HG02840 (cell line): ENCODE data around the gene TLE5.
"Not testable (repeated sequence)": the region's sequence is repeated elsewhere in the genome, so short reads cannot be mapped to it uniquely, and the experiment has no call there.

Source experiments
- ATAC-seq: cut with Tn5 transposase; IDR thresholded peaks from one replicate; pipeline ENCODE4 v1.9.1; 2021; ENCODE audit warnings: mild to moderate bottlenecking, moderate library complexity, moderate number of reproducible peaks; ENCODE audit not compliant: unreplicated experiment, low FRiP score

The TLE5 gene

DNA sequence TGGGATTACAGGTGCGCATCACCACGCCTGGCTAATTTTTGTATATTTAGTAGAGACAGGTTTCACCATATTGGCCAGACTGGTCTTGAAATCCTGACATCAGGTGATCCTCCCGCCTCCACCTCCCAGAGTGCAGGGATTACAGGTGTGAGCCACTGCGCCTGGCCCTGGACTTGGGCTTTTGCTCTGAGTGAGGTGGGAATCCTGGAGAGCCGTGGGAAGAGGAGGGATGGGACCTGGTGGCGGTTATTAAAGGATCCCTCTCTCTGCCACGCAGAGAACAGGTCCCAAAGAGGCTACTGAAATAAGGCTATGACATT is 1.7 kb upstream of the TLE5 start:
- ATAC-seq = no peak

DNA sequence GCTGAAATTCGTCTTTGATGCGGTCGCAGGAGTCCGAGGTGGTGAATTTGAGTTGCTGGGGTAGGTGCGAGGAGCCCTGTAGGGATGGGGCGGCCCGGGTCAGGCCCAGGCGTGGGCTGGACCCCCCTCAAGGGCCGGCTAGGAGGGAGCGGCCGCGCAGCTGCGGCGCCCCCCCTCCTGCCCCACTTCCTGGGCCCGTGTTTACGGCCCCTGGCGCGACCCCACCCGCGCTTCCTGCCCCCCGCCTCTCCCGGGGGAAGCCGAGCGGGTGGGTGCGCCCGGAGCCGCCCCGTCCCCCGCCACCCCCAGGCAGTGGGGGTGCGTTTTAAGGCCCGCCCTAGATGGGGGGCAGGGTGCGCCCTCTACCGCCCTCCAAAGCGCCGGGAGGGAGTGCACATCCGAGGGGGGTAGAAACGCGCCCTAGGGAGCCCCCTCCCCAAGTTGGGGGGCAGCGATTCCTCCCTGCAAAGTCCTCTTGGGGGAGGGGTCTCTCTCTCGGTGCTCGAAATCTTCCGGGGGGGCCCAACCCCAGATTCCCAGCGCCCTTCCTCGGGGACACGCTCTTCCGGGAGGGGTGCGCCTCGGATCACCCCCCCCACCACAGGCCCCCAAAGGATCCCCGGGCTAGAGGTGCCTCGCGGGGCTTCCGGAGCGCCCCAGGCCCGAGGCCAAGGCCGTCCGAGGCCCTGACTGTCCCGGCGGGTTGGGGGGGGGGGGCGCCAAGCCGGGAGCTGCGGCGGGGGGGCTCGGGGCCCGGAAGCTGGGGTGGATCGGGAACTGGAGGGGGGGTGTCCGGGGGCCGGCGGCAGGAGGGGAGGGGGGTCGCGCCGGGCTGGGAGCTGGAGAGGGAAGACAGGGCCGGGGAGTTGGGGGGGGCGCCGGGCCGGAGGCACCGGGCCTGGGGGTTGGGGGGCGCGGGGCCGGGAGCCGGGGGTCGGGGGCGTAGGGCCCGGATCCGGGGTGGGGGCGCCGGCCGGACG is 823 bp downstream of the TLE5 start:
- no peak for ATAC-seq

DNA sequence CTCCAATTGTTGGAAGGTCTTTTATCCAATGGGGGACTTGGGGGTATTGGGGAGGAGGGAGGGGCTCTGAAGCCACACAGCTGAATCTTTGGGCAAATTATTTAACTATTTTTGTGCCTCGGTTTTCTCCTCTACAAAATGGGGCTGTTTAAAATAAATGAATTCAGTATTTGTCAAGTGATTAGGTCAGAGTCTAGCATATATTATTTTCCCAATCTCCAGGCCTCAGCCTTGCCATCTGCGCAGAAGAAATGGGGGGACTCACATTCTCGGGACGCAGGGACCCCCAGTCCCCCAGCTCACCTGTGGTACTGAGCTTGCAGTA is 1.5 kb downstream of the TLE5 start:
- ATAC-seq = no peak

DNA sequence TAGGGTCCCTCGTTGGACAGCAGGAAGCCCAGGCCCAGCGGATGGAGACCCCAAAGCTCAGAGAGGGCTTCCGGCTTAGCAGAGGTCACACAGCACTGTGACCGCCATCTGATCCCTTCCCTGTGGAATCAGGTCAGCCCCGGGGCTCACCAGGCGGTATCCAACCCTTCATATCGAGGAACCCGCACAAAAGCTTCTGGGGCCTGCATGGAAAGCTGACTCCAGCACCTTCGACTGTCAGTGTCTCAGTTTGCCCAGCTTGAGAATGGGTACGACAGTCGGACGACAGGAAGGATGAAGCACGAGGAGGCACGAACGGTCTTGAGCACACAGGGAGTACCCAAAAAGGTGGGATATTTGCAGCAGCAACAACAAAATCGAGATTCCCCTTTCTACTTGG is 2.6 kb downstream of the TLE5 start:
- ATAC-seq = no peak

DNA sequence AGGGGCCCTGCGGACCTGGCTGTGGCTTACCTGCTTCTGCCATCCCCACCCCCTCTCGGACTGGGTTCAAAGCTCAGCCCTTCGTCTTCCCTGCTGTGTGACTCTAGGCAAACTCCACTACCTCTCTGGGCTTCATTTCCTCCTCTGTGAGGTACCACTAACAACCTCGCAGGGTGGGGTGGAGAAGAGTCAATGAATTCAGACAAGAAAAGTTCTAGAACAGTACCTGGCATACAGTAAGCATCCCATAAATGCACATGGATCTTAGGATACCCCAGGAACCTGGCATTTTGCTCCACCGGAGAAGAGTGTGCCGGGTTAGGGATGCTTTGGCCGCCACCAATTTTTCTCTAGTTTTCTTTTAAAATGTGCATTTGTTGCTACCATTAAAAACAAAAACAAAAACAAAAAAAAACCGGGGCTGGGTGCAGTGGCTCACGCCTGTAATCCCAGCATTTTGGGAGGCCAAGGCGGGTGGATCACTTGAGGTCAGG is 3.4 kb downstream of the TLE5 start:
- no peak for ATAC-seq

DNA sequence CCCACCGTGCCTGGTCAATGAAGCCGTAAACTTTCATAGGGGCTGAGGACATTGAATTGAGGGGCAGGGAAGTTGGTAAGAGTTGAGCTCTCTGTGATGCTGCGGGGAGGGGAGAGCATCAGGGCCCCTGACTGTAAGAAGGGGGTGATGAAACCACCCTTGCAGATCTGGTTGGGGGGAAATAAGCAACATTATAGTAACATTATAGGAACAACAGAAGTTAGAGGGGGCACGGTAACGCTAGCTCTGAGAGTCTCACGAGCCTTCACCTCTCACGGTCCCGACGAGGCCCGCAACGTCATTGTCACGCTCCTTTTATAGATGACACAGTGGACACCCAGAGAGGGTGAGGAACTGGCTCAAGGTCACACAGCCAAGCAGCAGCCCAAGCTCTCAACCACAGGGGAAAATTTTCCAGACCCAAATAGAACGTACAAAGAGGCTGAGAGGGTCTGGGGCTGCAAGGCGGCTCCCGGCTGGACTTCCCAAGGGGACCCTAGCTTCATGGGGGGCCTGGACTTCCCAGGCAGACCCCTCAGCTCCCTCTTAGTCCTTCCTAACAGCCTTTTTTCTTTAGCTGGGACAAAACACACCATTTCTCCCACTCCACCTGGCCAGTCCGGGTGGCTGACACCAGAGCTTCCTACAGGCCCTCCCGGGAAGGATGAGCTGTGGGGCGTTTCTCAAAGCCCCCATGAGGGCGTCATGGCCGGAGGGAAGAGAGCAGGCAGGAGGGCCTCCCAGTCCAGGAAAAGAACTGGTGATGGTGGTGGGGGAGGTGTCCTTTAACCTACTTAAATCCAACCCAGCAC is 4.1 kb downstream of the TLE5 start:
- no peak for ATAC-seq

DNA sequence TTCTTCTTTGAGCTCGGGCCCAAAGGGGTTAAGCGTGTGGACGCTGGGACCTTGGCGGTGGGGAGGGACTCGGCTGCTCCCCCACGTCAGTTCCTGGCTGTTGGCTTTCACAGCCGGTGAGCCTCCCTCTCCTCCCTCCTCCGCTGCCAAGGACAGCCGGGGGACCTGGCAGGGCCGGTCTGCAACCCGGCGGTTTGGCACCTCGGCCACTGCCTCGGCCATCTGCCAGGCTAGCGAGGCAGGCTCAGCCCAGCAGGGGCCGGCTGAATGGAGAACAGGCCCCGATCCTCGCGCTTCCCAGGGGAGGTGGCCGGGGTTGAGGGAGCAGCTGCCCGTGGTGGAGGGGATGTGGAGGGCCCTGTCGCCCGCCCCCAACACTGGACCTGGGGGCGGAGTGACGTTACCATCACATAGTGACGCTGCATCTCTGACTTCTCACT is 5.0 kb downstream of the TLE5 start:
- ATAC-seq = no peak

DNA sequence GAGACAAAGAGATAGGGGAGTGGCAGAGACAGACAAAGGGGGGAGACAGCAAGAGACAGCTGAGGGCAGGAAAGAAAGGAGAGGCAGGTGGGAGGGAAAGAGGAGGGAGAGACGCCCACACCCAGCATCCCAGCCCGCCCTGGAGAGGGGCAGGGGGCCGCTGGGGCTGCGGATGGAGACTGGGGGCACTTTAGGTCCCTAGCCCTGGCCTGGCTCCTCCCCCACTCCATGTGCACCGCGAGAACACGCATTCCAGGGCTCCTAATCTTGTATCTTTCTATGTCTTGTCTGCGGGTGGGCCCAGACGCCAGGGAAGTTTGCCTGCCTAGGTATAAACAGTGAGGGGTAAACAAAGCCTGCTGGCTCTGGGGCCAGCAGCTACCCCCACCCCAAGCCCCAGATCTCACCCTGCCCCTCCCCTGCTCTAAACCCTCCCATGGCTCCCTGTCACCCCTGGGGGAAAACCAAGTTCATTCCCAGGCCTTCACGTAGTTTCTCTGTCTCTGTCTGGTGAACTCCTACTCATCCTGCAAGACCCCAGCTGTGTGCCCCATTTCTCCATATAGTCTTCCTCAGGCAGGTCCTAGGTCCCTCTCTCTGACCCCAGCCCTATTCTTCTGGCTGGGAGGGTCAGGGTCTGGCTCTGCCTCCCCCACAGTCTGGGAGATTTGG is 5.7 kb downstream of the TLE5 start:
- ATAC-seq = no peak

DNA sequence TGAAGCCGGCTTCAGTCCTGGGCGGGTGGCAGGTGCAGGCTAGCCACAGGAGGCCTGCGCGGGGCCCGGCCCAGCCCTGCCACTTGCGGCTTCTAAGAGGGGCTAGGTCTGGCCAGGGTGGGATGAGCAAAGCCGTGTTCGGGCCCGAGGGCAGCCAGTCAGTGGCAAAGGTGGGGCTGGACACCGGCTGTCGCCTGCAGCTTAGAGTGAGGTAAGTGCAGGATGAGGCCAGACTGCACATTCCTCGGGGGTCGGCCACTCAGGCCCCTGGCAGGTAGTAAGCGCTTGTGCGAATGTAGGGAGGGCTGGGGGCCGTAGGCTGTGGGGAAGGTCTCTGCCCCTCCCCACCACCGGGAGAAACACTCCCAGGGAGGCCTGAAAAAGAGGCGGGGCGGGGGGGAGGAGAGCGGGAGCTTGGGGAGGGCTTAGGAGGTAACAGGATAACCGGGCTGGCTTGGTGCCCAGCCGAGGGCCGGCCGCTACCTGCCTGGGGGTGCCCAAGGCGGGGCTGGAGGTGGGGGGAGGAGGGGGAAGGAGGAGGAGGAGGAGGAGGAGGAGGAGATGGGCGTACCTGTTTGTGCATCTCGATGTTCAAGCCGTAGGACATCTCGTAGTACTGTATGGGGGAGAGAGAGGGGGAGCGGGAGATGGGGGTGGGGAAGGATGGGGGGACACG is 6.4 kb downstream of the TLE5 start:
- ATAC-seq = no peak

DNA sequence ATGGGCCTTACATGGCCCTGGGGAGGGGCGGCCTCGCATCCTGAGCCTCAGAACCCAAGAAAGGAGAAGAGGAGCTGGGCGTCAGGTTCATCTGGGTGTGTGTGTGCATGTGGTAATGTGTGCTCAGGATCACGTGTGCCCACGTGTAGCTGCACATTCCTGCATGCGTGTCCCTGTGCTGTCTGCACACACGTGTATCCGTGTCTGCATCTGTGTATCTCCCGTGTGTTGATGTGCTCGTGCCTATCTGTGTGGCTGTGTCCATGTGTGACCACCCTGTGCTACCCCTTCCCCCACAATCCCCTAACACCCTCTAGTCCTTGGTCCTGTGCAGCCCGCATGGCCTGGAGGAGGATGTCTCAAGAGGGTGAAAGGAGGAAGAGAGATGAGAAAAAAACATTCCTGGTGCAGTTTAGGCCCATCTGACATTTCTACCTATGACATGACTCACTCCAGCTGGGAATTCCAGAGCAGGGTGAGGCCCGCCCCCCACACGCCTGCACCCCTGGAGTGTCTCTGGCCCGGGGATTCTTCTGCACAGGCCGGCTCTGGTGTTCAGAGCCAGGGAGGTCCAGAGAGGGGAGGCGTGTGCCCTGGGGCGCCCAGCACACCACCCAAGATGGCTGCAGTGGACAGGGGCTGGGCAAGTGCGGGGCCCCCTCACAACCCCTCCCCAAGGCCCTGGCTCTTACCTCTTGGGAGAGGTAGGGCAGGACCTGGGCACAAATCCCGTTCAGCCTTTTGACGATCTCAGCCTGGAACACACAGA is 7.1 kb downstream of the TLE5 start:
- ATAC-seq = no peak

DNA sequence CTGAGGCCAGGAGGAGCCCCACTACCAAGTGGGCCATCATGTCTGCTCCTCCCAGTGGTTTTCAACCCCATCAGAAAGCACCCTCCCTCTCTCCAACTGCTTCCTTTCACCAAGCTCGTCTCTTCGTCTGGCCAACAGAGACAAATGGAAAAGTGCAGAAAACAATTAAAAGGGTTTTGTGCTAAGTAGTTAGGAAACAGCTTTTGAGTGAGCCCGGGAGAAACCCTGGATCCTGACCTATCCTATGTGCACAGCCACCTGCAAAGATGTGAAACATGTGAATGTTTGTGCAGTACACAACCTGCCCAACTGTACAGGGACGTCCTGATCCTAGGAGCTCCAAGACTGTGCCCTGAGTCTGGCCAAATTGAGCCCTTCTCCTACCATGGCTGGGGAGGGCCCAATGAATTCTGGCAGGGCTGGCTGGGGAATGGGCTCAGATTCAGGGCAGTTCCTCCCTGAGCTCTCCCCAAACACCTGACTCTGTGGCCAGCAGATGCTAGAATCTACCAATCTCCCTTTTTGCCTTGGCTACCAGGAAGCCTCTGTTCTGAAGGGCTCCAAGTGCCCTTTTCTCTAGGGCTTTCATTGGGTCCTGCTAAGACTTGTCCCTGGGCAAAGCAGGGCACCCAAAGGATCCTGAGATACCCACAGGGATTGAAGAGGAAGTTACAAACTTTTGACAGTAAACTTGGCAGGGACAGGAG is 7.9 kb downstream of the TLE5 start:
- ATAC-seq = no peak

DNA sequence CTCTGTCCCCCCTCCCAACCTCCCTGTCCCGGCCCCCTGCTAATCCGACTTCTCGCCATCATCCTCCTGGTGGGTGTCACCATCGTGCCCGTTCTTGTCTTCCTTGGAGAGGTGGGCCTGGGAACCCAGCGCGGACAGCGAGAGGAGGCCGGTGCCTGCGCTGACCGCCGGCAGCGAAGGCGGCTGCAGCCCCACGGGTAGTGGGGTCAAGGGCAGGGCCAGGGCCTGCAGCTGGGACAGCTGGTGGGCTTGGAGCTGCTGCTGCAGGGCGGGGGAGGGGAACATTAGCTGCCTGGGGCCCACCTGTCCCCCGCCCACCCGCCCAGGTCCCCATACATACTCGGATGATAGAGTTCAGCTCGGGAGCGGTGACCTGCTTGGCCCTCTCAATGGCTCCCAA is 8.5 kb downstream of the TLE5 start:
- no peak for ATAC-seq

DNA sequence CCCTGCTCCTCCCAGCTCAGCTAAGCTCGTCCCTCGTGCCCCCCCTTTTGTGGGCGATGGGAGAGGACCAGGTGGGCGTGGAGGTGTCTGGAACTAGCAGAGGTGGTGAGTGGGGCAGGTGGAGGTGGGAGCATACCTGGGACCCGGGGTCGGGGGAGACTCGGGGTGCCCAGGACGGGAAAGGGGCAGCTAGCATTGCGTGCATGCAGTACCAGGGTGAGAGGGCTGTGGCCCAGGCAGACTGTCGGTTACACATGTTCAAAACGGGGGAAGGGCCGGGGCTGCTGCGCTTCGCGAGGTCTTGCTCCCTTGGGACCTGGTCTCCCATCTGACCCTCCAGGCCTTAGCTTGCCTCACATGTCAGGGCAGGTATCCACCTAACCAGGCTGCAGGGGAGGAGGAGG is 9.1 kb downstream of the TLE5 start:
- ATAC-seq = no peak

DNA sequence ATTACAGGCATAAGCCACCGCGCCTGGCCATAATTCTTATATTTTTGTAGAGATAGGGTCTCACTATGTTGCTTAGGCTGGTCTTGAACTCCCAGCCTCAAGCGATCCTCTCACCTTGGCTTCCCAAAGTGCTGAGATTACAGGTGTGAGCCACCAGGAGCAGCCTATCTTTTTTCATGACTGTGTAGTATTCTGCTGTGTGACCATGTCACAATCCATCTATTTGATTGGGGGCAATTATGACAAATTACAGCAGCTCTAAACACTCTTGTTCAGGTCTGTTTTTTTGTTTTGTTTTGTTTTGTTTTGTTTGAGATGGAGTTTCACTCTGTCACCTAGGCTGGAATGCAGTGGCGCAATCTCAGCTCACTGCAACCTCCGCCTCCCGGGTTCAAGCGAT is 12.3 kb downstream of the TLE5 start:
- ATAC-seq = not testable (repeated sequence)

DNA sequence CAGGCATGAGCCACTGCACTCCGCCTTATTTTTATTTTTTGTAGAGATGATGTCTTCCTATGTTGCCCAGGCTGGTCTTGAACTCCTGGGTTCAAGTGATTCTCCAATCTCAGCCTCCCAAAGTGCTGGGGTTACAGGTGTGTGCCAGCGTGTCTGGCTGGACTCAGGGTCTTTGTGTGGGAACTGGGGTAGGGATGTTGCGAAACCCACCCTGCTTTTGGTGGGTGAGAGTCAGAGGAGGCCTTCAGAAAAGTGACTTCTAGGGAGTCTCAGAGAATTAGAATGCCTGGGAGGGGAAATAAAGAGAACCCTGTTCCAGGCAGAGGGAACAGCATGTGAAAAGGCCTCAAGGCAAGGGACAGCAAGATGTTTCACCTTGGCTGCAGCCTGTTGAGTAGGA is 13.2 kb downstream of the TLE5 start:
- no peak for ATAC-seq

DNA sequence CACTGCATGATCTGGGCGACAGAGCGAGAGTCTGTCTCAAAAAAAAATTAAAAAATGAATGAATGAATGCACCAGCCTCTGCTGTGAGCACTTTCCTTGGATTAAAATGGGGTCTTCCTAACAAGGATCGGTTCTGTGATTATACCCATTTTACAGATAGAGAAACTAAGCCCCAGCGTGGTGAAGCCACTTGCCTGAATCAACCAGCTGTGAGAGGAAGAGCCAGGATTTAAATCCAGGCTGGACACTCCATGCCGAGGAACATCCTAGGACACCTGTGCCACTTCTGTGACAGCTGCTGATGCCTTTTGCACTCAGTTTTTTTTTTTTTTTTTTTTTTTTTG is 14.1 kb downstream of the TLE5 start:
- no peak for ATAC-seq

DNA sequence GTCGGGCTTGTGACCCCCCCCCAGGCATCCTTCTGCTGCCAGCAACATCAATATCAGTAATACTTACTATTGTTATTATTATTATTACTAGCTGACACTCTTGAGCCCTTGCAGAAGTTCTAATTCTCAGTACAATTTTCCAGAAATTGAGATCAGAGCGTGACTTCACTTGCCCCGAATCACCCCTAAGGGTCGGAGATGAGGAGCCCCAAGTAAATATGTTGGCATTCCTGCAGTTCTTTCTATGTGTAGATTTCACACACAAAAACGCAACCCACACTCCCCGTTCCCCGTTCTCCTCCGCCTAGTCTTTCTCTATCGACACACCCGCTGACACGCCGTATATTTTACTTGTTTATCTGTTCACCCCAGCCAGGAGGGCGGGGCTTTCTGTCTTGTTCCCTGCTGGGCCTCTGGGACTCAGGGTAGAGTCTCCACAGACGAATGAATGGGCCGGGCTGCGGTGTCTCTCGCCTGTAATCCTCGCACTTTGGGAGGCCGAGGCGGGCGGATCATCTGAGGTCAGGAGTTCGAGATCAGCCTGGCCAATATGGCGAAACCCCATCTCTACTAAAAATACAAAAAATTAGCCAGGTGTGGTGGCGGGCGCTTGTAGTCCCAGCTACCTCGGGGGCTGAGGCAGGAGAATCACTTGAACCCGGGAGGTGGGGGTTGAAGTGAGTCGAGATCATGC is 14.7 kb downstream of the TLE5 start:
- ATAC-seq = no peak

DNA sequence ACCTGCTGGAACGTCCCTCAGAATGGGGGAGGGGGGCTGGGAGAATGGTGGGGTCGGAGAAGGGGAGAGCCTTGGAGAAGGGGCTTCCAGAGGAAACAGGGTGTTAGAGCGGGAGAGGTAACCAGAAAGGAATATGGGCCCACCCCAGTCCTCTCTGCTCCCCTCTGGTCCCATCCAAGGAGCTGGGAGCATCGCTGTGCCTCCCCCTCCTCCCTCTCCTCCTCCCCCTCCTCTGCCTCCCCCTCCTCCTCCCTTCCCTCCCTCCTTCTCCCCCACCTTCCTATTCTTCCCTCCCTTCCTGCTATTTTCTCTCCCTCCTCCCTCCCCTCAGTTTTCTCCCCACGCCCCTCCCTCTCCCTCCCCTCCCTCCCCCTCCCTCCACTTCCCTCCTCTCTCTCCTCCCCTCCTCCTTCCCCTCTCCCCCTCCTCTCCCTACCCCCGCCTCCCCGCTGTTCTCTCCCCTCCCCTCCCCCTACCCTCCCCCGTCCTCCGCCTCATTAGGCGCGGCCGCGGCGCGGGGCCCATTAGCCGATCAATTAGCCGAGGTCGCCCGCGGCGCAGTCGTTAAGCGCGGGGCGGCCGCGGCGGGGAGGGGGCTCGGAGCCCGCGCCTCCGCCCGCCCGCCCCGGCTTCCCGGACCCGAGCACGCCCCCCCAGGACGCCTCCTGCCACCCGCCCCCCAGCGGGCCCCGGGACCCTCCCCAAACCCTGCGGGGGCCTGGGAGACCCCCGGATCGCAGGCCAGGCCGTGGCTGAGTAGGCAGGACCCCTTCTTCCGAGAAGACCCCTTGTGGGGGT is 15.4 kb downstream of the TLE5 start:
- no peak for ATAC-seq
